ENCODE measurements around the gene SORCS2. TPM values are rescaled to one million over a fixed set of nuclear protein-coding genes. Genes with fewer than 3 reads are reported as not detected.

The SORCS2 gene
- total and polyA plus RNA-seq, 2 of the 8 experiments (the other 6 are each of a cell fraction or from before 2014, with no cell fraction given): 0.36 to 1.8 TPM

GRCh38 chr4:7169134-7169533 lies 23.2 kb upstream of the SORCS2 start:
- ChIA-PET CTCF (ENCODE audit: partially characterized antibody) (interaction anchor here (1.8 kb wide), 1 partner anchor 68 kb away, joined by 7 read pairs; no protein-coding TSS in a partner anchor), POLR2A (ENCODE audit: partially characterized antibody) (no interaction called here)
- no peaks in the 10 kb centered on the region for H3K36me3 ChIP-seq (ENCODE audit: control insufficient read depth in 2 of 4, insufficient read depth in 4 of 4, low read length in 3 of 4)
- H3K79me1 ChIP-seq (ENCODE audit: low read depth, low read length): no peaks in the 10 kb centered on the region
- no peaks in the 10 kb centered on the region; a peak in 1 of 7 replicates for H3K27me3 ChIP-seq (replicated peaks in 1 of 4; ENCODE audit: control insufficient read depth in 3 of 4, extremely low read depth in 1 of 4, insufficient read depth in 3 of 4, low read length in 3 of 4)
- H4K8ac ChIP-seq (ENCODE audit: extremely low read depth, insufficient read depth, low read length): no peak overlapping the region; the same call in 1 of the 2 replicates
- no peak overlapping the region for H2BK5ac ChIP-seq (ENCODE audit: low read depth, low read length)
- no peak overlapping the region for H2BK120ac ChIP-seq (replicated peaks; ENCODE audit: low read depth, low read length)
- H2BK12ac ChIP-seq (ENCODE audit: low read depth, low read length): no peak overlapping the region
- 94% methylated on average over 7 of the region's 7 CpGs; no CpG with 5 or more reads in 1 of the 2 experiments for WGBS, 2 experiments (ENCODE audit: extremely low coverage in 1 of 2, insufficient coverage in 1 of 2, insufficient read length in 1 of 2, insufficient replicate concordance in 2 of 2, low coverage in 1 of 2, low lambda C conversion rate in 2 of 2, missing lambda C conversion rate in 1 of 2)
- no peaks in the 10 kb centered on the region for H3K4me1 ChIP-seq (replicated peaks in 1 of 4; ENCODE audit: control insufficient read depth in 3 of 4, insufficient read depth in 4 of 4, low read length in 3 of 4)
- no peak overlapping the region for H3K9ac ChIP-seq (replicated peaks in 1 of 4; ENCODE audit: extremely low read depth in 1 of 4, low read depth in 3 of 4, low read length in 3 of 4)
- no peak overlapping the region for H3K18ac ChIP-seq (ENCODE audit: extremely low read depth, low read length)
- no peak overlapping the region for H4K91ac ChIP-seq (replicated peaks; ENCODE audit: insufficient read length, low read length)
- H3K56ac ChIP-seq (replicated peaks; ENCODE audit: insufficient read length, low read depth, low read length): no peak overlapping the region
- peaks cover 0 to 2% of the 10 kb centered on the region in 2 experiments for H4K20me1 ChIP-seq (replicated peaks in 1 of 2; ENCODE audit: control insufficient read depth in 1 of 2, insufficient read depth in 2 of 2, low read length in 2 of 2)
- no peak overlapping the region for H2AK5ac ChIP-seq (ENCODE audit: low read depth, low read length)
- no peak for TF ChIP-seq RNF2 (IDR thresholded peaks at IDR 0.05; ENCODE audit: borderline replicate concordance, low read depth, low read length, missing control alignments, poor library complexity, severe bottlenecking)
- no peak for TF ChIP-seq TCF12 (IDR thresholded peaks at IDR 0.05; ENCODE audit: low read depth, low read length)
- no peak for TF ChIP-seq ATF2 (IDR thresholded peaks at IDR 0.05; ENCODE audit: low read length)
- no peak for TF ChIP-seq POLR2AphosphoS5 (IDR thresholded peaks at IDR 0.05; ENCODE audit: low read depth, low read length)
- TF ChIP-seq POU5F1 (IDR thresholded peaks at IDR 0.05; ENCODE audit: low read depth, low read length): no peak
- no peak for TF ChIP-seq RFX5 (IDR thresholded peaks at IDR 0.05; ENCODE audit: borderline replicate concordance, low read depth, low read length)
- H2BK20ac ChIP-seq (ENCODE audit: low read length): no peak overlapping the region
- no peak for FAIRE-seq
- no peak overlapping the region for H2AFZ ChIP-seq (ENCODE audit: low read length)
- no peak overlapping the region for H2BK15ac ChIP-seq (ENCODE audit: low read length)
- H3K79me2 ChIP-seq (ENCODE audit: control insufficient read depth in 1 of 2, insufficient read depth in 2 of 2, low read length in 2 of 2): no peaks in the 10 kb centered on the region
- no peak overlapping the region for H4K5ac ChIP-seq (ENCODE audit: insufficient read length, low read depth, low read length)
- no peak overlapping the region for H3K4ac ChIP-seq (replicated peaks; ENCODE audit: insufficient read length, low read depth, low read length)
- H3K23ac ChIP-seq (ENCODE audit: insufficient read length): no peak overlapping the region
- no peak overlapping the region for H3K27ac ChIP-seq (ENCODE audit: low read depth, low read length)
- H3K14ac ChIP-seq (ENCODE audit: insufficient read length): no peak overlapping the region
- no peak overlapping the region for H3K4me3 ChIP-seq (ENCODE audit: extremely low read depth in 1 of 4, insufficient read depth in 2 of 4, low read depth in 3 of 4, low read length in 4 of 4)
- no peak overlapping the region for H3K4me2 ChIP-seq (ENCODE audit: insufficient read depth in 1 of 2, low read depth in 2 of 2, low read length in 2 of 2)
- H3K9me3 ChIP-seq (ENCODE audit: insufficient read depth in 2 of 2, low read depth in 1 of 2, low read length in 1 of 2): no peaks in the 10 kb centered on the region
- no peaks in the 10 kb centered on the region for H3K23me2 ChIP-seq (ENCODE audit: low read depth, low read length)
- DNase-seq (ENCODE audit: low read depth in 1 of 2, low spot score in 2 of 2): no peak
